Left ventricle myocardium inferior (tissue), 1 donor: ENCODE results near the gene CIAO2A. TPM values are rescaled to one million over a fixed set of nuclear protein-coding genes. Genes with fewer than 3 reads are reported as not detected.
"Not testable (repeated sequence)": the region's sequence is repeated elsewhere in the genome, so short reads cannot be mapped to it uniquely, and the experiment has no call there.

Experiments used
- DNase-seq: peaks from one replicate; pipeline ENCODE4 v3.0.0-alpha.2; 2020
- H3K27ac ChIP-seq: fragments of 200-600 bp; replicated peaks from 2 replicates; pipeline ENCODE4 v1.8.0; 2021
- H3K27me3 ChIP-seq: fragments of 200-600 bp; 2 replicates; pipeline ENCODE4 v1.8.0; 2021; ENCODE audit warnings: low read depth
- H3K36me3 ChIP-seq: fragments of 200-600 bp; 2 replicates; pipeline ENCODE4 v1.8.0; 2021
- H3K4me1 ChIP-seq: fragments of 200-600 bp; 2 replicates; pipeline ENCODE4 v1.8.0; 2021
- H3K4me3 ChIP-seq: fragments of 200-600 bp; 2 replicates; pipeline ENCODE4 v1.8.0; 2021; ENCODE audit warnings: mild to moderate bottlenecking, moderate library complexity
- H3K9me3 ChIP-seq: fragments of 200-600 bp; replicated peaks from 2 replicates; pipeline ENCODE4 v1.8.0; 2021
- intact Hi-C: fragments of 100-400 bp; cut with micrococcal nuclease; formaldehyde crosslinking; loops from one replicate; pipeline ENCODE4 v1.11.0; 2022
- total RNA-seq: library from RNA; stranded (reverse); fragmentation: NEBNext Ultra II Directional; extraction: Animal tissue kit (Norgen Biotek cat#: 25700); gene quantifications from one replicate; pipeline ENCODE4 v1.2.1, GENCODE V29; 2021
- TF ChIP-seq, protein P1 (sequence below): fragments of 200-600 bp; IDR thresholded peaks from 2 replicates; pipeline ENCODE4 v1.8.0; 2021; ENCODE audit warnings: antibody characterized with exemption, mild to moderate bottlenecking, borderline replicate concordance
- donor health status: DM: no; HTN: yes; CAD: no; lungs with severe emphysema.

CIAO2A gene
- total RNA-seq, 1 donor from 2014 or later: 71.0 TPM

DNA sequence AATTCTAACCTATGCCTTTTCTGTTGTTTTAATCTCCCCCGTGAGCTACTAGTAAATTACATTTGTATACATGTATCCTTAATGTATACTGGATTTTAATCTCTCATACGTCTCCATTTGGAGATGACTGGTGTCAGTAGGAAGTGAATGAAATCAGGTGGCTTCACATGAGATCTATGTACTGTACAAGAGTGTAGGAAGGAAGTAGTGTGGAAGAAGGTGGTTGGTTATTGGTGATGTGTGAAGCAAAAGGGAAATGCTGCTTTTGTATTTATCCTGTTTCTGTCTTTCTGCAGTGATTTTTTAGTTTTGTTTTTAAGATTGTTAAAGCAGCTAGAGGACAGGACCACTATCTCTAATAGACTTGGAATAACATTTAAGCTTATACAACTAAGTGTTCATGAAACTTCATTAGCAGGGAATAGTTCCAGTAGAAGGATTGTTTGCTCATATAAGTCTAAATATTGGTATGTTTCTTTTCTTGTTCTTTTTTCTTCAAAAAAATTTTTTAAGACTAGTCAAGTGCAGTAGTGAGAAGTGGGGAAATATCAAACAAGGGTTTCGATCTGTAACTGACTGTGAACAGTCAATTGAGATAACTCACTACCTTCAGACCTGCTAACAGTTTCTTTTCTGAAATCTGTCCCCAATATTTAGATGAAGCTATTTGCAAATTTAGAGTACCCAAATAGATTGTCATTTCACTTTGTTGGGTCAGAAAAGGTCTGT lies 17.5 kb upstream of the CIAO2A start:
- TF ChIP-seq, protein P1, sequence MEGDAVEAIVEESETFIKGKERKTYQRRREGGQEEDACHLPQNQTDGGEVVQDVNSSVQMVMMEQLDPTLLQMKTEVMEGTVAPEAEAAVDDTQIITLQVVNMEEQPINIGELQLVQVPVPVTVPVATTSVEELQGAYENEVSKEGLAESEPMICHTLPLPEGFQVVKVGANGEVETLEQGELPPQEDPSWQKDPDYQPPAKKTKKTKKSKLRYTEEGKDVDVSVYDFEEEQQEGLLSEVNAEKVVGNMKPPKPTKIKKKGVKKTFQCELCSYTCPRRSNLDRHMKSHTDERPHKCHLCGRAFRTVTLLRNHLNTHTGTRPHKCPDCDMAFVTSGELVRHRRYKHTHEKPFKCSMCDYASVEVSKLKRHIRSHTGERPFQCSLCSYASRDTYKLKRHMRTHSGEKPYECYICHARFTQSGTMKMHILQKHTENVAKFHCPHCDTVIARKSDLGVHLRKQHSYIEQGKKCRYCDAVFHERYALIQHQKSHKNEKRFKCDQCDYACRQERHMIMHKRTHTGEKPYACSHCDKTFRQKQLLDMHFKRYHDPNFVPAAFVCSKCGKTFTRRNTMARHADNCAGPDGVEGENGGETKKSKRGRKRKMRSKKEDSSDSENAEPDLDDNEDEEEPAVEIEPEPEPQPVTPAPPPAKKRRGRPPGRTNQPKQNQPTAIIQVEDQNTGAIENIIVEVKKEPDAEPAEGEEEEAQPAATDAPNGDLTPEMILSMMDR: no peak
- Histone ChIP-seq H3K27ac (peak overlapping the region; percentile 57), H3K9me3 (no peaks in the 10 kb centered on the region), H3K4me1 (peaks cover 72% of the 10 kb centered on the region), H3K36me3 (peaks cover 37% of the 10 kb centered on the region), H3K4me3 (no peak overlapping the region), H3K27me3 (no peaks in the 10 kb centered on the region)
- no peak for DNase-seq
- intact Hi-C loops: no loop called here

DNA sequence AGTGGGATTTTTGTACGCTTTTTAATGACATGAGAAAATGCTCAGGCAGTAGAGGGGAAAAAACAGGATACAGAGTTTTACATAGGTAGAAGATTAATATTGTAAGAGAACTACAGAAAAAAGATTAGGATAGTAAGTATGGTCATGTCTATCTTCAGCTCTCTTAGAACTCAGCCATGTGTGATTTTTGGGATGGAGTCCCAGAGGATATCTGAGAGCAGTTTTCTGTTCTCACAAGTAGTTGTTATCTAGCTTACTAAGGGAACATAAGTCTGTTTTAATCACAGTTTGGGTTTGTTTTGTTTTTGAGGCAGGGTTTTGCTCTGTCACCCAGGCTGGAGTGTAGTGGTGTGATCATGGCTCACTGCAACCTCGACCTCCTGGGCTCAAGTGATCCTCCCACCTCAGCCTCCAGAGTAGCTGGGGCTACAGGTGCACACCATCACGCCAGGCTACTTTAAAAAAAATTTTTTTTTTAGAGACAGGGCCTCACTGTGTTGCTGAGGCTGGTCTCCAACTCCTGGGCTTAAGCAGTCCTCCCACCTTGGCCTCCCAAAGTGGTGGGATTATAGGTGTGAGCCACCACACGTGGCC lies 16.6 kb upstream of the CIAO2A start:
- H3K9me3 ChIP-seq, DNase-seq, H3K4me3 ChIP-seq, H3K27me3 ChIP-seq, intact Hi-C loops: not testable (repeated sequence)
- Histone ChIP-seq H3K27ac (peak overlapping the region; percentile 57), H3K36me3 (peaks cover 28% of the 10 kb centered on the region), H3K4me1 (peaks cover 81% of the 10 kb centered on the region)

DNA sequence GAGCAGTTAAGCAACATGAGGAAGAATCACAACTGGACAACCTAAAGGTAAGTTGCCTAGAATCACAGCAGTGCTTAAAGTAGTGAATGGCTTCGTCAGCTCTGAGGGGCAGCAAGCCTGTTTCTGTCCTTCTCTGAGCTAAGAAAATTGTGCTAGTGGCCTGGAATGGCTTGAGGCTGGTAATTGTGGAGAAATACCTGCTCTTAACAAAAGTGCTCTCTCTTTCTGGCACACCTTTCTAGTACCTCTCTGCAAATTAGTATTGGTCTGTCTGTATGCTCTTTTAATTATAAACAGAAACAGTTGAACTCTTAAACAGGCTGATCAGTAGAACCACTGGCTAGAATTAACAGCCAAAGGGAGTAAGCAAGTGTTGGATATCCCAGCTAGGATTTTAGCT lies 13.7 kb upstream of the CIAO2A start:
- TF ChIP-seq, protein P1: no peak
- H3K27me3 ChIP-seq: no peaks in the 10 kb centered on the region
- no peaks in the 10 kb centered on the region for H3K36me3 ChIP-seq
- intact Hi-C loops: no loop called here
- peaks cover 87% of the 10 kb centered on the region for H3K4me1 ChIP-seq
- no peaks in the 10 kb centered on the region for H3K9me3 ChIP-seq
- peak overlapping the region; percentile 24 for H3K27ac ChIP-seq
- DNase-seq: no peak
- no peak overlapping the region for H3K4me3 ChIP-seq

DNA sequence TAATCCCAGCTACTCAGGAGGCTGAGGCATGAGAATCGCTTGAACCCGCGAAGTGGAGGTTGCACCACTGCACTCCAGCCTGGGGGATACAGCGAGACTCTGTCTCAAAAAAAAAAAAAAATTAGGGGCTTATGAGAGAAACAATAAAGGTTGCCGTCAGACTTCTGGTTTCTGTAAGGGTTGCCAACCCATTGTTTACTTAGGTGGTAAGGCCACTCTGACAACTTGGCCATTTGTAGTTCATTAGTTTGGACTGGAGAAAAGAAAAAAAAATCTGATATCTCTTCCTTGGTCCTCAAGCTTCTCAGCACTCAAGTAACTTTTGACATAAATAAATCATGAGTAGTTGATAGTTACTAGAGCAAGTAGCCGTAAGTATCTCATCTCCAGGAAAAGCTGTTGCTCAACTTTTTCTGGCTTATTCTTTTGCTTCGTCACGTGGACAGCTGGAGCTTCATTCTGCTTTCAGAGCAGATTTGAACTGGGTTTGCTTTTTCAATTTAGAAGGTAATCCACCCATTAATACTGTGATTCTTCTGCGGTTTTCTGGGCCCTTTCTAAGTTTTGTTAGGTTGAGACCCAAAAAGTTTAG lies 11.6 kb upstream of the CIAO2A start:
- intact Hi-C loops: no loop called here
- DNase-seq: no peak

DNA sequence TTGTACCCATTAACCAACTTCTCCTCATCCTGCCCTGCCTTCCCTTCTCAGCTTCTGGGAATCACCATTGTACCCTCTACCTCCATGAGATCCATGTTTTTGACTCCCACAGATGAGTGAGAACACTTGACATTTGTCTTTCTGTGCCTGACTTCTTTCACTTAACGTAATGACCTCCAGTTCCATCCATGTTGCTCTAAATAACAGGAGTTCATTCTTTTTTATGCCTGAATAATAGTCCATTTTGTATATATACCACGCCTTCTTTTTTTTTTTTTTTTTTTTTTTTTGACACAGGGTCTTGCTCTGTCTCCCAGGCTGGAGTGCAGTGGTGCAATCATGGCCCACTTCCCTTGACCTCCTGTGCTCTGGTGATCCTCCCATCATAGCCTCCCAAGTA lies 8.9 kb upstream of the CIAO2A start:
- TF ChIP-seq, protein P1: no peak
- H3K27me3 ChIP-seq: no peaks in the 10 kb centered on the region
- no peaks in the 10 kb centered on the region for H3K36me3 ChIP-seq
- peaks cover 78% of the 10 kb centered on the region for H3K4me1 ChIP-seq
- H3K4me3 ChIP-seq: no peak overlapping the region
- no peak for DNase-seq
- intact Hi-C loops: no loop called here
- no peaks in the 10 kb centered on the region for H3K9me3 ChIP-seq
- H3K27ac ChIP-seq: no peak overlapping the region

More for the DNA sequence above, 11.6 kb upstream of the CIAO2A start:
- no peaks in the 10 kb centered on the region for H3K36me3 ChIP-seq
- no peaks in the 10 kb centered on the region for H3K9me3 ChIP-seq
- TF ChIP-seq, protein P1: no peak
- H3K4me1 ChIP-seq: peaks cover 78% of the 10 kb centered on the region
- no peaks in the 10 kb centered on the region for H3K27me3 ChIP-seq
- H3K4me3 ChIP-seq: no peak overlapping the region
- H3K27ac ChIP-seq: peak overlapping the region; percentile 68

DNA sequence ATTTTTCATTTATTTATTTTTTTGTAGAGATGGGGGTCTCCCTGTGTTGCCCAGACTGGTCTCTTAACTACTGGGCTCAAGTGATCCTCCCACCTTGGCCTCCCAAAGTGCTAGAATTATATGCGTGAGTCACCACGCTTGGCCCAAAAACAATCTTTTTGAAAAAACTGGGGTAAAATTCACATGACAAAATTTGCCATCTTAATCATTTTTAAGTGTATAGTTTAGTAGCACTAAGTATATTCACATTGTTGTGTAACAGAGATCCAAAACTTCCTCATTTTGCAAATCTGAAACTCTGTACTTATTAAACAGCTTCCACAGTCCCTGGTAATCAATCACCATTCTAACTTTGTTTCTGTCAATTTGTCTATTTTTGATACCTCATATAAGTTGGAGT lies 7.3 kb upstream of the CIAO2A start:
- no peak overlapping the region for H3K4me3 ChIP-seq
- H3K27me3 ChIP-seq: no peaks in the 10 kb centered on the region
- H3K27ac ChIP-seq: peak overlapping the region; percentile 16
- TF ChIP-seq, protein P1: no peak
- no peaks in the 10 kb centered on the region for H3K9me3 ChIP-seq
- H3K36me3 ChIP-seq: no peaks in the 10 kb centered on the region
- DNase-seq: no peak
- intact Hi-C loops: no loop called here
- H3K4me1 ChIP-seq: peaks cover 78% of the 10 kb centered on the region
